Loucy (cell line): ENCODE results near the gene PADI4.

Experiments used
- EZH2phosphoT487 ChIP-seq: fragments of 200-600 bp; IDR thresholded peaks from 2 replicates; pipeline ENCODE4 v1.6.1; 2018; ENCODE audit warnings: antibody characterized with exemption, mild to moderate bottlenecking, moderate library complexity, borderline replicate concordance
- TF ChIP-seq, protein P1 (sequence below): fragments of 200-600 bp; sonication (generic); conservative IDR thresholded peaks from 2 replicates; pipeline ENCODE4 v1.5.1; 2014; ENCODE audit warnings: mild to moderate bottlenecking, antibody characterized with exemption, low read length

DNA sequence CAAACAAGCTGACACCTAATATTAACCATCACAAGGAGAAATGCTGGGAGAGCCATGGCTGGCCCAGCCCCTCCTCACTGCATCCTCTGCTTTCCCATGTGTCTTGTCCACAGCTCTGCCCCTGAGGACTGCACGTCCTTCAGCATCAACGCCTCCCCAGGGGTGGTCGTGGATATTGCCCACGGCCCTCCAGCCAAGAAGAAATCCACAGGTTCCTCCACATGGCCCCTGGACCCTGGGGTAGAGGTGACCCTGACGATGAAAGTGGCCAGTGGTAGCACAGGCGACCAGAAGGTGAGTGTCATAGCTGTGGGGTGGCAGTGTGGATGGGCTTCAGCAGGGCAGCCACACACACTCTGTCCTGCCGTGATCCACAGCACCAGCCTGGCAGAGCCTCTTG, 22.9 kb downstream of the PADI4 start:
- TF ChIP-seq, protein P1, sequence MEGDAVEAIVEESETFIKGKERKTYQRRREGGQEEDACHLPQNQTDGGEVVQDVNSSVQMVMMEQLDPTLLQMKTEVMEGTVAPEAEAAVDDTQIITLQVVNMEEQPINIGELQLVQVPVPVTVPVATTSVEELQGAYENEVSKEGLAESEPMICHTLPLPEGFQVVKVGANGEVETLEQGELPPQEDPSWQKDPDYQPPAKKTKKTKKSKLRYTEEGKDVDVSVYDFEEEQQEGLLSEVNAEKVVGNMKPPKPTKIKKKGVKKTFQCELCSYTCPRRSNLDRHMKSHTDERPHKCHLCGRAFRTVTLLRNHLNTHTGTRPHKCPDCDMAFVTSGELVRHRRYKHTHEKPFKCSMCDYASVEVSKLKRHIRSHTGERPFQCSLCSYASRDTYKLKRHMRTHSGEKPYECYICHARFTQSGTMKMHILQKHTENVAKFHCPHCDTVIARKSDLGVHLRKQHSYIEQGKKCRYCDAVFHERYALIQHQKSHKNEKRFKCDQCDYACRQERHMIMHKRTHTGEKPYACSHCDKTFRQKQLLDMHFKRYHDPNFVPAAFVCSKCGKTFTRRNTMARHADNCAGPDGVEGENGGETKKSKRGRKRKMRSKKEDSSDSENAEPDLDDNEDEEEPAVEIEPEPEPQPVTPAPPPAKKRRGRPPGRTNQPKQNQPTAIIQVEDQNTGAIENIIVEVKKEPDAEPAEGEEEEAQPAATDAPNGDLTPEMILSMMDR: no peak
- no peak for TF ChIP-seq EZH2phosphoT487
